MCF 10A (cell line): ENCODE data around the gene SPPL3. TPM values are rescaled to one million over a fixed set of nuclear protein-coding genes. Genes with fewer than 3 reads are reported as not detected.
"Not testable (repeated sequence)": the region's sequence is repeated elsewhere in the genome, so short reads cannot be mapped to it uniquely, and the experiment has no call there.

Experiments
- BruUV-seq: library from RNA; stranded (reverse); fragments of 400-500 nt; replicated peaks from 2 replicates; lab custom pipeline; 2021; lab: Mats Ljungman, UMichigan
- CTCF ChIA-PET: fragments of 300-600 bp; sonication (Branson Sonifier 250); formaldehyde crosslinking; extraction: SDS; loops from one replicate; lab custom pipeline; 2021; ENCODE audit warnings: antibody characterized with exemption, inconsistent platforms; lab: Yijun Ruan, JAX
- POLR2A ChIA-PET: fragments of 300-600, 350-650 bp; sonication (Branson Sonifier 250); formaldehyde crosslinking; extraction: SDS; loops from one replicate; lab custom pipeline; 2020; ENCODE audit warnings: antibody characterized with exemption, inconsistent platforms; lab: Yijun Ruan, JAX
- DNase-seq: peaks from one replicate; pipeline ENCODE4 v3.0.0-alpha.2; 2018; ENCODE audit not compliant: unreplicated experiment
- H3K27ac Mint-ChIP-seq: one replicate; pipeline ENCODE4 v1.8.0; 2022; ENCODE audit warnings: mild to moderate bottlenecking, low read depth, mixed read lengths; ENCODE audit not compliant: unreplicated experiment
- H3K27me3 Mint-ChIP-seq: one replicate; pipeline ENCODE4 v1.8.0; 2022; ENCODE audit warnings: mixed read lengths; ENCODE audit not compliant: insufficient read depth, unreplicated experiment
- H3K36me3 Mint-ChIP-seq: one replicate; pipeline ENCODE4 v1.8.0; 2022; ENCODE audit warnings: mild to moderate bottlenecking, moderate library complexity, mixed read lengths; ENCODE audit not compliant: insufficient read depth, unreplicated experiment
- H3K4me1 Mint-ChIP-seq: one replicate; pipeline ENCODE4 v1.8.0; 2022; ENCODE audit warnings: mixed read lengths; ENCODE audit not compliant: insufficient read depth, unreplicated experiment
- H3K4me3 Mint-ChIP-seq: one replicate; pipeline ENCODE4 v1.8.0; 2022; ENCODE audit warnings: mild to moderate bottlenecking, moderate library complexity, mixed read lengths; ENCODE audit not compliant: unreplicated experiment
- H3K9me3 Mint-ChIP-seq: one replicate; pipeline ENCODE4 v1.8.0; 2022; ENCODE audit warnings: mixed read lengths; ENCODE audit not compliant: unreplicated experiment
- CTCF ChIP-seq: fragments of 200-600 bp; IDR thresholded peaks from one replicate; pipeline ENCODE4 v1.8.0; 2022; ENCODE audit warnings: antibody characterized with exemption, mild to moderate bottlenecking; ENCODE audit not compliant: unreplicated experiment
- intact Hi-C: fragments of 100-400 bp; cut with micrococcal nuclease; formaldehyde crosslinking; loops from 2 replicates; pipeline ENCODE4 v1.14.1; 2022
- total RNA-seq: library from RNA; stranded (reverse); gene quantifications from 2 replicates; pipeline ENCODE4 v1.2.3, GENCODE V29; 2022

Gene SPPL3
- total RNA-seq, 1 experiment from 2014 or later = 32.6 TPM

GRCh38 chr12:120903412-120904196 is 554 bp downstream of the SPPL3 start:
- CTCF ChIA-PET = interaction anchor here (1.0 to 1.3 kb wide), 2 partner anchors 40 to 60 kb away, joined by 3 to 4 read pairs; no protein-coding TSS in a partner anchor
- POLR2A ChIA-PET = interaction anchor here (0.6 to 5.3 kb wide), 15 partner anchors 12 to 409 kb away, joined by 3 to 48 read pairs (median 4); no protein-coding TSS in a partner anchor
- H3K9me3 Mint-ChIP-seq = no peaks in the 10 kb centered on the region
- peaks cover 7% of the 10 kb centered on the region for H3K36me3 Mint-ChIP-seq
- peak; percentile 41 for DNase-seq
- no peaks in the 10 kb centered on the region for H3K27me3 Mint-ChIP-seq
- H3K27ac Mint-ChIP-seq = peak overlapping the region; percentile 94
- BruUV-seq = no TSS peak
- H3K4me1 Mint-ChIP-seq = peaks cover 39% of the 10 kb centered on the region
- no peak for TF ChIP-seq CTCF
- H3K4me3 Mint-ChIP-seq = peak overlapping the region; percentile 100
- intact Hi-C loops = no loop called here

- TF ChIP-seq CTCF = no peak
- Mint-ChIP-seq H3K4me1 (peaks cover 39% of the 10 kb centered on the region), H3K4me3 (peak overlapping the region; percentile 100), H3K9me3 (no peaks in the 10 kb centered on the region), H3K27ac (peak overlapping the region; percentile 94), H3K27me3 (no peaks in the 10 kb centered on the region), H3K36me3 (peaks cover 7% of the 10 kb centered on the region)
- CTCF ChIA-PET = interaction anchor here (1.0 to 1.3 kb wide), 2 partner anchors 40 to 61 kb away, joined by 3 to 4 read pairs; no protein-coding TSS in a partner anchor
- intact Hi-C loops = no loop called here
- POLR2A ChIA-PET = interaction anchor here (0.6 to 3.3 kb wide), 11 partner anchors 11 to 69 kb away, joined by 3 to 13 read pairs (median 4); no protein-coding TSS in a partner anchor
- BruUV-seq = no TSS peak
- DNase-seq = no peak
Measured at GRCh38 chr12:120902846-120903411, 1.2 kb downstream of the SPPL3 start.

- BruUV-seq = TSS peak; percentile 22
- H3K27me3 Mint-ChIP-seq = no peaks in the 10 kb centered on the region
- no peak for TF ChIP-seq CTCF
- POLR2A ChIA-PET = interaction anchor here (0.6 to 3.3 kb wide), 5 partner anchors 10 to 317 kb away, joined by 3 to 13 read pairs (median 4); no protein-coding TSS in a partner anchor
- no peaks in the 10 kb centered on the region for H3K9me3 Mint-ChIP-seq
- H3K4me1 Mint-ChIP-seq = peaks cover 33% of the 10 kb centered on the region
- peak overlapping the region; percentile 100 for H3K4me3 Mint-ChIP-seq
- no peak for DNase-seq
- no peak overlapping the region for H3K27ac Mint-ChIP-seq
- CTCF ChIA-PET = interaction anchor here (0.7 to 0.9 kb wide), 2 partner anchors 70 to 295 kb away, joined by 3 read pairs; no protein-coding TSS in a partner anchor
- H3K36me3 Mint-ChIP-seq = no peaks in the 10 kb centered on the region
- intact Hi-C loops = no loop called here
Measured at GRCh38 chr12:120901818-120902217, 2.3 kb downstream of the SPPL3 start.

- intact Hi-C loops, H3K27me3 Mint-ChIP-seq, DNase-seq, H3K27ac Mint-ChIP-seq, H3K9me3 Mint-ChIP-seq, BruUV-seq, H3K4me3 Mint-ChIP-seq, H3K36me3 Mint-ChIP-seq: not testable (repeated sequence)
- CTCF ChIA-PET = interaction anchor here (0.9 kb wide), 1 partner anchor 294 kb away, joined by 3 read pairs; no protein-coding TSS in a partner anchor
- H3K4me1 Mint-ChIP-seq = peaks cover 30% of the 10 kb centered on the region
- POLR2A ChIA-PET = interaction anchor here (3.3 kb wide), 1 partner anchor 10 kb away, joined by 13 read pairs; no protein-coding TSS in a partner anchor
Measured at GRCh38 chr12:120901101-120901500, 3.1 kb downstream of the SPPL3 start.
